ENCODE results near the gene CDH4. TPM values are rescaled to one million over a fixed set of nuclear protein-coding genes. Genes with fewer than 3 reads are reported as not detected.

The CDH4 gene
- total RNA-seq, 2 donors from 2014 or later = 0.05 to 2.2 TPM

- no peak for DNase-seq (ENCODE audit: low spot score)
Observed at GRCh38 chr20:61760321-61760720, 508.3 kb downstream of the CDH4 start.

GRCh38 chr20:61760731-61761130 is 508.7 kb downstream of the CDH4 start:
- no peak for DNase-seq (ENCODE audit: low spot score)
- H3K4me1 ChIP-seq (replicated peaks) = no peaks in the 10 kb centered on the region
- no peak overlapping the region for H3K4me3 ChIP-seq
- WGBS = 73% methylated on average over 7 of the region's 7 CpGs
- H3K36me3 ChIP-seq = no peaks in the 10 kb centered on the region
- intact Hi-C loops (cut with DNase I) = no loop called here
- peaks cover 5% of the 10 kb centered on the region for H3K27me3 ChIP-seq (replicated peaks; ENCODE audit: insufficient read depth)
- no peaks in the 10 kb centered on the region for H3K9me3 ChIP-seq
- H3K27ac ChIP-seq = no peak overlapping the region
- TF ChIP-seq POLR2A (IDR thresholded peaks at IDR 0.05) (no peak), CTCF (IDR thresholded peaks at IDR 0.05) (no peak)

More at GRCh38 chr20:61760321-61760720, 508.3 kb downstream of the CDH4 start:
- Histone ChIP-seq H3K27ac (no peak overlapping the region), H3K27me3 (replicated peaks; ENCODE audit: insufficient read depth) (peaks cover 5% of the 10 kb centered on the region), H3K36me3 (no peaks in the 10 kb centered on the region), H3K4me3 (no peak overlapping the region), H3K4me1 (replicated peaks) (no peaks in the 10 kb centered on the region), H3K9me3 (no peaks in the 10 kb centered on the region)
- TF ChIP-seq POLR2A (IDR thresholded peaks at IDR 0.05) (no peak), CTCF (IDR thresholded peaks at IDR 0.05) (no peak), POLR2AphosphoS5 (IDR thresholded peaks at IDR 0.05) (no peak)
- intact Hi-C loops (cut with DNase I) = no loop called here
- WGBS = 72% methylated on average over 10 of the region's 11 CpGs

- intact Hi-C loops (cut with DNase I) = no loop called here
- Histone ChIP-seq H3K36me3 (no peaks in the 10 kb centered on the region), H3K9me3 (no peaks in the 10 kb centered on the region), H3K4me1 (replicated peaks) (no peaks in the 10 kb centered on the region), H3K27ac (no peak overlapping the region), H3K27me3 (replicated peaks; ENCODE audit: insufficient read depth) (peaks cover 5% of the 10 kb centered on the region), H3K4me3 (no peak overlapping the region)
- DNase-seq (ENCODE audit: low spot score) = no peak
- TF ChIP-seq CTCF (IDR thresholded peaks at IDR 0.05) (no peak), POLR2AphosphoS5 (IDR thresholded peaks at IDR 0.05) (no peak), POLR2A (IDR thresholded peaks at IDR 0.05) (no peak)
- 88% methylated on average over 24 of the region's 25 CpGs for WGBS
Observed at GRCh38 chr20:61761453-61762166, 509.5 kb downstream of the CDH4 start.

GRCh38 chr20:61762167-61762710 is 510.2 kb downstream of the CDH4 start:
- Histone ChIP-seq H3K27me3 (replicated peaks; ENCODE audit: insufficient read depth) (peaks cover 5% of the 10 kb centered on the region), H3K9me3 (no peaks in the 10 kb centered on the region), H3K4me1 (replicated peaks) (no peaks in the 10 kb centered on the region), H3K36me3 (no peaks in the 10 kb centered on the region), H3K4me3 (no peak overlapping the region), H3K27ac (no peak overlapping the region)
- no peak for TF ChIP-seq POLR2A (IDR thresholded peaks at IDR 0.05)
- TF ChIP-seq POLR2AphosphoS5 (IDR thresholded peaks at IDR 0.05) = no peak
- TF ChIP-seq CTCF (IDR thresholded peaks at IDR 0.05) = no peak
- 69% methylated on average over 7 of the region's 7 CpGs for WGBS
- intact Hi-C loops (cut with DNase I) = no loop called here
- no peak for DNase-seq (ENCODE audit: low spot score)

Measured in prostate gland (tissue), 2 donors.